ENCODE results near the gene NCBP2L. TPM values are rescaled to one million over a fixed set of nuclear protein-coding genes. Genes with fewer than 3 reads are reported as not detected.

Gene NCBP2L
- polyA plus RNA-seq, 1 experiment, result not detected

GRCh38 chrX:107738272-107738671, 39.3 kb upstream of the NCBP2L start:
- POLR2A ChIA-PET, result no interaction called here
- CTCF ChIA-PET, result interaction anchor here (0.6 to 1.2 kb wide), 2 partner anchors 20 to 87 kb away, joined by 3 read pairs; no protein-coding TSS in a partner anchor

GRCh38 chrX:107738768-107739167, 38.8 kb upstream of the NCBP2L start:
- no peak for DNase-seq (ENCODE audit: low read depth)

More at GRCh38 chrX:107738272-107738671, 39.3 kb upstream of the NCBP2L start:
- TF ChIP-seq CTCF (IDR thresholded peaks at IDR 0.05; ENCODE audit: insufficient read depth, low read depth, low read length), result no peak
- H3K27me3 ChIP-seq (ENCODE audit: control insufficient read depth, insufficient read depth, low read length), result no peaks in the 10 kb centered on the region
- no peaks in the 10 kb centered on the region for H3K36me3 ChIP-seq (ENCODE audit: control insufficient read depth, insufficient read depth, low read length)
- H3K4me3 ChIP-seq (ENCODE audit: low read depth, low read length), result no peak overlapping the region
- no peak for DNase-seq (ENCODE audit: low read depth)

GRCh38 chrX:107739541-107739940, 38.0 kb upstream of the NCBP2L start:
- no peaks in the 10 kb centered on the region for H3K27me3 ChIP-seq (ENCODE audit: control insufficient read depth, insufficient read depth, low read length)
- no peaks in the 10 kb centered on the region for H3K36me3 ChIP-seq (ENCODE audit: control insufficient read depth, insufficient read depth, low read length)
- ChIA-PET CTCF (interaction anchor here (0.6 to 1.2 kb wide), 2 partner anchors 17 to 127 kb away, joined by 3 read pairs; no protein-coding TSS in a partner anchor), POLR2A (no interaction called here)
- no peak overlapping the region for H3K4me3 ChIP-seq (ENCODE audit: low read depth, low read length)
- DNase-seq (ENCODE audit: low read depth), result no peak
- TF ChIP-seq CTCF (IDR thresholded peaks at IDR 0.05; ENCODE audit: insufficient read depth, low read depth, low read length), result no peak

More at GRCh38 chrX:107738768-107739167, 38.8 kb upstream of the NCBP2L start:
- Histone ChIP-seq H3K4me3 (ENCODE audit: low read depth, low read length) (no peak overlapping the region), H3K27me3 (ENCODE audit: control insufficient read depth, insufficient read depth, low read length) (no peaks in the 10 kb centered on the region), H3K36me3 (ENCODE audit: control insufficient read depth, insufficient read depth, low read length) (no peaks in the 10 kb centered on the region)
- CTCF ChIA-PET, result interaction anchor here (0.6 to 1.2 kb wide), 2 partner anchors 20 to 86 kb away, joined by 3 read pairs; no protein-coding TSS in a partner anchor
- POLR2A ChIA-PET, result no interaction called here
- TF ChIP-seq CTCF (IDR thresholded peaks at IDR 0.05; ENCODE audit: insufficient read depth, low read depth, low read length), result no peak

GRCh38 chrX:107741404-107741790, 36.1 kb upstream of the NCBP2L start:
- no peak for TF ChIP-seq CTCF (IDR thresholded peaks at IDR 0.05; ENCODE audit: insufficient read depth, low read depth, low read length)
- ChIA-PET CTCF (interaction anchor here (1.5 kb wide), 1 partner anchor 86 kb away, joined by 3 read pairs; no protein-coding TSS in a partner anchor), POLR2A (no interaction called here)
- H3K4me3 ChIP-seq (ENCODE audit: low read depth, low read length), result no peak overlapping the region
- H3K27me3 ChIP-seq (ENCODE audit: control insufficient read depth, insufficient read depth, low read length), result no peaks in the 10 kb centered on the region
- DNase-seq (ENCODE audit: low read depth), result no peak
- H3K36me3 ChIP-seq (ENCODE audit: control insufficient read depth, insufficient read depth, low read length), result no peaks in the 10 kb centered on the region

GRCh38 chrX:107742700-107743191, 34.8 kb upstream of the NCBP2L start:
- Histone ChIP-seq H3K36me3 (ENCODE audit: control insufficient read depth, insufficient read depth, low read length) (no peaks in the 10 kb centered on the region), H3K27me3 (ENCODE audit: control insufficient read depth, insufficient read depth, low read length) (no peaks in the 10 kb centered on the region), H3K4me3 (ENCODE audit: low read depth, low read length) (no peak overlapping the region)
- TF ChIP-seq CTCF (IDR thresholded peaks at IDR 0.05; ENCODE audit: insufficient read depth, low read depth, low read length), result no peak
- ChIA-PET POLR2A (no interaction called here), CTCF (no interaction called here)
- no peak for DNase-seq (ENCODE audit: low read depth)

Data from BJ (cell line).